SK-N-MC (cell line): ENCODE results near the gene CAP1.

Experiments
- EZH2 ChIP-seq: fragments of 200-600 bp; sonication (generic); IDR thresholded peaks from one replicate; pipeline ENCODE4 v1.6.1; 2017; ENCODE audit warnings: antibody characterized with exemption
- FOXP2 ChIP-seq: optimal IDR thresholded peaks from 2 replicates; pipeline ENCODE3; 2011; ENCODE audit warnings: mild to moderate bottlenecking, moderate library complexity; ENCODE audit not compliant: insufficient read depth; ENCODE audit errors: extremely low read length, control extremely low read depth
- POLR2AphosphoS5 ChIP-seq: IDR thresholded peaks from 2 replicates; pipeline ENCODE4 v1.6.1; 2012; ENCODE audit warnings: mild to moderate bottlenecking, low read depth, low read length, borderline replicate concordance

- no peak for TF ChIP-seq FOXP2
- no peak for TF ChIP-seq EZH2
- no peak for TF ChIP-seq POLR2AphosphoS5
Measured at GRCh38 chr1:40095806-40096205, 55.3 kb downstream of the CAP1 start.
